HG02973 (cell line): ENCODE results near the gene RIPOR2.
A peak's percentile ranks its signal among the peaks of the same experiment; 100 is the strongest.

ENCODE experiments used
- ATAC-seq: cut with Tn5 transposase; IDR thresholded peaks from one replicate; pipeline ENCODE4 v1.9.1; 2021; ENCODE audit warnings: moderate library complexity; ENCODE audit not compliant: unreplicated experiment

Gene RIPOR2, protein sequence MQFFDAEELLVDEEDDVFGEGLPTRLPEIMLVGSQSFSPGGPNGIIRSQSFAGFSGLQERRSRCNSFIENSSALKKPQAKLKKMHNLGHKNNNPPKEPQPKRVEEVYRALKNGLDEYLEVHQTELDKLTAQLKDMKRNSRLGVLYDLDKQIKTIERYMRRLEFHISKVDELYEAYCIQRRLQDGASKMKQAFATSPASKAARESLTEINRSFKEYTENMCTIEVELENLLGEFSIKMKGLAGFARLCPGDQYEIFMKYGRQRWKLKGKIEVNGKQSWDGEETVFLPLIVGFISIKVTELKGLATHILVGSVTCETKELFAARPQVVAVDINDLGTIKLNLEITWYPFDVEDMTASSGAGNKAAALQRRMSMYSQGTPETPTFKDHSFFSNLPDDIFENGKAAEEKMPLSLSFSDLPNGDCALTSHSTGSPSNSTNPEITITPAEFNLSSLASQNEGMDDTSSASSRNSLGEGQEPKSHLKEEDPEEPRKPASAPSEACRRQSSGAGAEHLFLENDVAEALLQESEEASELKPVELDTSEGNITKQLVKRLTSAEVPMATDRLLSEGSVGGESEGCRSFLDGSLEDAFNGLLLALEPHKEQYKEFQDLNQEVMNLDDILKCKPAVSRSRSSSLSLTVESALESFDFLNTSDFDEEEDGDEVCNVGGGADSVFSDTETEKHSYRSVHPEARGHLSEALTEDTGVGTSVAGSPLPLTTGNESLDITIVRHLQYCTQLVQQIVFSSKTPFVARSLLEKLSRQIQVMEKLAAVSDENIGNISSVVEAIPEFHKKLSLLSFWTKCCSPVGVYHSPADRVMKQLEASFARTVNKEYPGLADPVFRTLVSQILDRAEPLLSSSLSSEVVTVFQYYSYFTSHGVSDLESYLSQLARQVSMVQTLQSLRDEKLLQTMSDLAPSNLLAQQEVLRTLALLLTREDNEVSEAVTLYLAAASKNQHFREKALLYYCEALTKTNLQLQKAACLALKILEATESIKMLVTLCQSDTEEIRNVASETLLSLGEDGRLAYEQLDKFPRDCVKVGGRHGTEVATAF

DNA sequence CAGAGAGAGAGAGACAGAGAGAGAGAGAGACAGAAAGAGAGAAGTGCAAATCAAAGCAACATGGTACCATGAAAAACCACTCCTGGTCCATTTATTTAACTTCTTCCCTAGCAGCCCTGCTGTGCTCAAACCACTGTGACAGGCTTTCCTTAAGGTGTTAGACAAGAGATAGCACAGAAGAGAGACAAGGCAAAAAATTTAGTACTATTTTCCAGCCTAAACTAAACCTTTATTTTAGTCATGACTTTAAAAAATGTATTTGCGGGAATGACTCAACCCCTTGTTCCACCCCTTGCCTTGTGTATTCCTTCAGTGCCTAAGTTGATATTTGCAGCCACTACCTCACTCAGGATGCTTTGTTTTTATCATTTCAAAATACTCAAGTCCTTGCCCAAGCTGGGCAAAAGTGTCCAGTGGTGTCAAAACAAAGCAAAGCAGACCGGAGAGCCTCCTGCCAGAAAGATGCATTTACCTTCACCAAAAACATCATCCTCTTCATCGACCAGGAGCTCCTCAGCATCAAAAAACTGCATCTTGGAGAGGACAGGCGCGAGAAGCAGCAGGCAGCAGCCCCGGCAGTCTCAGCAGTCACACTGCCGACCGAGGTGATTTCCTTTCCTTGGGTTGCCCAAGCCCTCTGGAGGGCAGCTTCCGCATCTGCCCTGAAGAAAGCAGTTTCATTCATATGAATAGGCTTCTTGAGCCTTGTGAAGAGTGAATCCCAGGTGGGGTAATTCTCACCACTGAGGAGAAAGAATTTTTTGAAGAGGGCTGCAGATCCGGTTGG lies at the start of gene RIPOR2:
RIPOR2 (minus strand) TSS at position 595 of the 787 bp plus-strand sequence; CDS start at position 533, 62 bp downstream.
- ATAC-seq: peak; percentile 27

DNA sequence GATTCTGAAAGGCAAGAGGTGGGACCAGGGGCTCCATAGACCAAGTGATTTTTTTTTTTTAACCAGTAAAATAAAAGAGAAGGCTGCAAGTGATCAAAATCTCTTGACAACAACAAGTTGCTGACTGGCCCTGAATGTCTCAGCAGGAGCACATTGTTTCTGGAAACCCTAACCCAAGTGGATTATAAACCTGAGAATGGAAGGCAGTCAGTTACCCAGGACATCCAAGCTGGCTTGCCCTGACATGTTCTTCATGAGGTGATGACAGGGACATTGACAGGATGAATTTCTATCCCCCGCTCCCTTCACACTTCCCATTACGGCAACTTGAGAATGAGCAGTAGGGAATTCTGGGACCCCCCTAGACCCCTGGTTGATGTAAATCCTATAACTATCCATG lies 49.6 kb upstream of the RIPOR2 start:
- no peak for ATAC-seq

DNA sequence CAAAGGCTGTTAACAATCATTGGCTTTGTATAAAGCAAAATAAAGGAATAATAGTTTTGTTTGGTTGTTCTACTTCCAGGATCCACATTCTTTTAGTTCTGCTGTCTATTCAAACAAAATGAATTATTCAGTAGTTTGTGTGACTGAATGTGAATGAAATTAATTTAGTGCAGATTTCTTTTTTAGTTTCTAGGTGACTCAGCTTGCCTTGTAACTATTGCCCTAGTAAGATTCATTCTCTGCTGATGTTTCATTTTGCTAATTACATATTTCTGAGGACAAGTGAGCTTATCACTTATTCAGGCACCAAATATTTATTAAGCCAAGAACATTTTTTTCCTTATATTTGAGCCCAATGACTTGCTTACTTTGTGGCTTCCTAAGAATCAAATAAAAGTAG lies 46.5 kb upstream of the RIPOR2 start:
- ATAC-seq: no peak

DNA sequence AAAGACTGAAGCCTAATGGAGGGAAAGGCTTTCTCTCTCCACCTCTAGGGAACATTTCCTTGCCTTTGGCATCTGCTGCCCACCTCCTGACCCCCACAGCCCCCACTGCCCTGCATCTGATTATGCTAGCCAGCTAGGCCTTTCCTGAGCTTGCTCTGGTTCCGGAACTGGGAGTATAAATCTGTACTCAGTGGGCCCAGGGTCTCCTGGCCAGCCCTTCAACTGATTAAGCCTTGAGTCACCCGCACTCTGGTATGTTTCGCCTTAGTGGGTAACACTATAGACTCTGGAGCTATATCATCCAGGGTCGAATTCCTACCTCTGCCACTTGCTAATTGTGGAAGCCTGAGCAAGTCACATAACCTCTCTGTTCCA lies 45.6 kb upstream of the RIPOR2 start:
- no peak for ATAC-seq

DNA sequence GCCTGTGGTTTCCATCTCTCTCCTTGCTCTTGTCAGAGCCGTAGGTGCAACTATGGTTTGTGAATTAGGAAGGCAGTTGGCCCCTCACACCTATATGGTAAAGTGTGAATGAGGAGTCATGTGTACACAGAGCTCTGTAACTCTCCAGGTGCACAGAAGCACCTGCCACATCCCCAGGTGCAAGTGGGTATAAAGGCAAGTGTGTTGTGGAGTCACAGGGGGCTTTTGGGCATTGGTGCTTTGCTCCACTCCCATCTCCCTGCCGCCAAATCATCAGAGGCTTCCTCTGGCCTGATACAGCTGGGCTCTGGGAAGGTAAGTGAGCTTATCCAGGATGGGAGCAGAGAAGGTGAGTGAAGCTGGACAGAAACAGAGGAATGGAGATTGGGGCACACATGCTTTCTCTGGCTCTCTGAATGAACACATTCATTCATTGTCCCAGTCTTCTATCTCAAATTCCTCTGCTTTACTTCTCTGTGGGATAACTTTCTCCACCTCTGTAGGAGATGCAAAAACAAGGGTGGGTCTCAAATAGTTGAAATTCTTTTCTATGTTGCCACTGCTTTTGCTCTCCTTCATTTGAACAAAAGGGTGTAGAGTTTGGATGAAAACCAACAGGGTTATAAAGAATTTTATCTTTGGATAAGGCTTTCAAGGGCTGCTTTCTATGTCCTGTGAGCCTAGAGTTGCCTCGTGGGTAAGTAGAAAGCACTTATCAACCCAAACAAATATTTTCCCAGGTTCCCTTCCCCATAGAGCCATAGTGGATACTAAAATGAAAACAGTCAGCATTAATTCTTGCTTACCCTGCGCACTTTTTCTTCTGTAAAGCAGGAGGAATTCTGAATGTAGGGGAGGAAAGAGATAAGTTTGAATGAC lies 45.0 kb upstream of the RIPOR2 start:
- no peak for ATAC-seq

DNA sequence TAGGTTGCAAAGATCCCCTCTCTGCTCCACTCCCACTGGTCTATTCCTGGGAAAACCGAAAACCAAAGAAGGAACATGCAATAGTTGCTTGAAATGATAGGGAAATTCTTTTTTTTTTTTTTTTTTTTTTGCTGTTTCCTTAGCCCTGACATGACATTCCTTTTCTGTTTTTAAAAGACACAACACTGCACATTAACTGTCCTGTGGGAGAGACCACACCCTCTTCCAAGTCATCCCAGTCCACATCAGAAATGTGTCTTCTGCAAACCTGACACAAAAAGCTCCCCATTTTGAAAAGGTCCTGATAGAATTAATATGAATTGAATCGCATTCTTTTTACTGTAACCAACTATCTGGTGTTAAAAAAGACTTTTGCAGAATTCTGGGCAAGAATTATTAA lies 43.4 kb upstream of the RIPOR2 start:
- ATAC-seq: no peak

DNA sequence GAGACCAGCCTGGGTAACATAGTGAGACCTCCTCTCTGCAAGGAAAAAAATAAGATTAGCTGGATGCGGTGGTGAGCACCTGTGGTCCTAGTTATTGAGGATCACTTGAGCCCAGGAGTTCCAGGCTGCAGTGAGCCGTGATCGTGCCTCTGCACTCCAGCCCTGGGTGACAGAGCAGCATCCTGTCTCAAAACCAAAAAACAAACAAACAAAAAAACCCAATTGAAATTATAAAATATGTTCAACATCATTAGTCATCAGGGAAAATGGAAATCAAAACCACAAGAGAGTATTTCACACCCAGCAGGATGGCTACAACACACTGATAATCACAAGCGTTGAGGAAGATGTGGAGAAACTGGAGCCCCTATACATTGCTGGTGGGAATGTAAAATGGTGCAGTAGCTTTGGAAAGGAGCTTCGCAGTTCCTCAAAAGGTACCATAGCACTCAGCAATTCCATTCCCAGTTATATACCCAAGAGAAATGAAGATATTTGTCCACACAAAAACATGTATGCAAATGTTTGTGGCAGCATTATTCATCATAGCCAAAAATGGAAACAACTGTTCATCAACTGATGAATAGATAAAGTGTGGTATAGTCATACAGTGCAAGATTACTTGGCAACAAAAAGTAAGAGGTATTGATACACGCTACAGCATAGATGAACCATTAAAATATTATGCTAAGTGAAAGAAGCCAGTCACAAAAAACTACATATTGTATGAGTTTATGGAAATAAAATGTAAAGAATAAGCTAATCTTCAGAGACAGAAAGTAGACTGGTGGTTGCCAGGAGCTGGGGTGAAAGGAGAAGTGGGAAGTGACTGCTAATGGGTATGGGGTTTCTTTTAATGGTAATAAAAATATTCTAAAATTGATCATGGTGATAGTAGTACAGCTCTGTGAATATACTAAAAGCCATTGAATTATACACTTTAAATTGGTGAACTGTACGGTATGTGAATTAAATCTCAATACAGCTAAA lies 38.7 kb upstream of the RIPOR2 start:
- ATAC-seq: peak; percentile 91

DNA sequence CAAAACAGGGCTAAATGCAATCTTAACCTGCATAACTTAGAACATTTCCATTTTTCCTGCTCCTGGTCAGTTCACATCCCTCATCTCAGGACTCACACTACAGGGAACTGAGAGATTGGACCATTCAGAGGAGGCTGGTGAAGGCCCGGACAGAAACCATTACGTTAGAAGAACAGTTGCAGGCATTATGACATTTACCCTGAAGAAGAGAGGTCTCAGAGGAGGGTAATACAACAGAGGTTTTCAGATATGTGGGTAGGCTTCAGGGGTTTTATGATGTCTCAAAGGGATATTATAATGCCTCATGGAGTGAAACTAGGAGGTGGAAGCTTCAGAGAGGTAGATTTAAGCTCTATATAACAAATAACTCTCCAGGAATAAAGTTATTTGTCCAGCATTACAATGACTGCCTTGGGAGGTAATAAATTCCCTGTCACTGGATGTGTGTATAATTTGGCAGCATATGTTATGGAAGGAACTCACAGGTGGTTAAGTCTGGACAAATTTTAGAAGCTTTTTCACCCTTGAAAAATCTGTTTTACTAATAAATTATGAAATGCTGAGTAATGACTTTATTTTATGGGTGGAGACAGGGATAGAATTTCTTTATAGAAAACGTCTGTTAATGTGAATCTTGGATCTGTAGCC lies 36.7 kb upstream of the RIPOR2 start:
- ATAC-seq: no peak

DNA sequence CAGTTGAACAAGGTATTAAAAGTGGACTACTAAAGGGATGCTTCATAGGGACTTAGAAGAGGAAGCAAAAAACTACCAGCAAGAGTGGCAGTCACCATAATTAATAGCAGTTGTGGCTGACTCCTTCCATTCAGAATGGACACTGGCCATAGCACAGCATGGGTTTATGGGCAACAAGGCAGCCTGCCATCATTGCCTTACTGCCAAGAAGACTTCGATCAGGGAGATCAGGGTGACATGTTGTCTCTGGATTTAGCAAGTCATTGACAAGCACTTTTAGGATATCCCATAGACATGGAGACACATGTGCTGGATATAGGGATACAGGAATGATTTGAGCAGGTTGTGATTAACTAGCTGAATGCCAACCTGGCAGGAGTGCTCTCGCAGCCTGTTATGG lies 35.3 kb upstream of the RIPOR2 start:
- ATAC-seq: no peak

DNA sequence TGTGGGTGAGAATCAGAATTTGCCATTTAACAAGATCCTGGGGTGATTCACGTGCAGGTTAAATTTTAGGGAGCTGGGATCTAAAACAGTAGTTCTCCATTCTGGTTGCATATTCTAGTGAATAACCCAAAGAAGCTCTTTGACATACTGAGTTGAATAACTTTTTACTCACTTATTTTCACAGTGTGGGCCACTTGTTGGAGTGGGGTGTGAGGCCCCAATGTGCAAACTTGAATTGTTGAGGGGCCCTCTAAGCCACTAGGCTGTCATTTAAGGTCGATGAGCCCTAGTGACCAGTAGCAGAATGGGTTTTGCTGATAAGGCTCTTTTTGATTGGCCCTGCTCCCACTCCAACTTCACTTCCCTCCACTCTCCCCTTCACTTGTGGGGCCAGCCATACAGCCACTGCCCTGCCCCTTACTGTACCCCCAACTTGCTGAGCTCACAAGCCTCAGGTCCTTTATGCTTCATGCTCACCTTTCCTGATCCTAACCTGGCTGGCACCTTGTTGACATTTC lies 33.6 kb upstream of the RIPOR2 start:
- no peak for ATAC-seq

DNA sequence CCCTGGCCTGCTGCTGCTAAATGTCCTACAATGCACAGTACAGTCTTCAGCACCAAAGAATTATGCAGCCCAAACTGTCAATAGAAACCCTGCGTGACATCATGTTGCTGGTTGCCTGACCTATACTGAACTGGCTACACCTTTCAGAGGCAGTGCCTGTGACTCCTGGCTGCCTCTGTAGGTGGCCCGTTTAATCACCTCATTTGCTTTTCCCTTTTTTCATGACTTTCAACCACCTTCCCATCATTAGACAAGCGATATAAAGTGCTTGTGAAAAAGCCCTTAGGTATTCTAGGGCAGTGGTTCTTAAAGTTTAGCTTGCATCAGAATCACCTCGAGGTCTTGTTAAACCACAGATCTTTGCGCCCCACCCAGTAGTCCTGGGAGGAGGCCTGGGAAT lies 33.0 kb upstream of the RIPOR2 start:
- ATAC-seq: no peak

DNA sequence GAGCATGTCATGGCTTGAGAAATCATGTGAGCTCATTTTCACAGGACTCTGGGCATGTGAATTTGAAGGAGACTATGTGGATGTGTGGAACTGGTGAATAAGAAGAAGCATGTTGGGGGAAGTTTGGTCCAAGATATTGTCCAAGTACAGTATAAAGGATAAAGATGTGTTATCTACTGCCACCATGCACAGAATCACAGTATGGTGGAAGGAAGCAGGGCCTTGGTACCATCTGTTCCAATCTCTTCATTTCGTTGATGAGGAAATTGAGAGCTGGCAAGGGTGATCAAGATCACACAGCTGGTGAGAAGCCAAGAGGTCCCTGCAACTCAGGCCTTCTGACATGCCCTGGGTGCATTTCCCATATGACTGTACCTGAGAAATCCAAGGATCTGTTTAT lies 31.5 kb upstream of the RIPOR2 start:
- no peak for ATAC-seq

DNA sequence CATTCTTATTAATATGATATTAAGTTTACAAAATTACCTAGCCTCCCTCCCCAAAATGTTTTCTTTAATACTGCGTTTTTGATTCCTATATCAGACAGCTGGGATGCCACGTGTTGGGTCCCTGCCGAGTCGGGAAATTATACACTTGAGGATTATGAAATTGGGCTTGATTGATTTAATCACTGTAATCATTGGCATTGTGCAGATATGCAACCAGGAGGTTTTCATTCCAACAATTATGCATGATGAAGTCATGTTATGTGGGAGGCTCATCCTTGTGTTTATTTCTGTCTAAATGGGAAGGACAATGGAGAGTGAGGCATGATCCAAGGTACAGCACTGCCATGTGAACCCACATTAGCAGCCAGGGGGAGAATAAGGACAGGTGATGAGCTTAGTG lies 30.6 kb upstream of the RIPOR2 start:
- ATAC-seq: no peak

DNA sequence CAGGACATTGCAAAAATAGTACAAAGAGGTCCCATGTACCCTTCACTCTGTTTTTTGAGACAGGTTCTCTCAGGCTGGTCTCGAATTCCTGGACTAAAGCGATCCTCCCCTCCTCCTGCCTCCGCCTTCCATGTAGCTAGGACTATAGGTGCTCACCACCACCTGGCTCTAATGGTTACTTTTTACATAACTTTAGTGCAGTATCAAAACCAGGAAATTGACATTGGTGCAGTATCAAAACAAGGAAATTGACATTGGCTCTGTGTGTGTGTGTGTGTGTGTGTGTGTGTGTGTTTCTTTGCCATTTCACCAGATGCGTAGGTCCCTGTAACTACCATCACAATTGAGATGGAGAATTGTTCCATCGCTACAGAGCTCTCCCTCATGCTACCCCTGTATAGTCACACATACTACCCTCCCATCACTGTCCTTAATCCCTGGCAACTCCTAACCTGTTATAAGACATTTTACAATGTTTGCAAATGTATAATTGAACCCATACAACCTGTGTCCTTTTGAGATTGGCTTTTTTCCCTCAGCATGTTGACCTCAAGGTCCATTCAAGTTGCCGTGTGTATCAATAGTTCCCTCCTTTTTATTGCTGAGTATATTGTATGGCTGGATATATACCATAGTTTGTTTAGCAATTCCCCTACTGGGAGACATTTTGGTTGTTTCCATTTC lies 28.3 kb upstream of the RIPOR2 start:
- no peak for ATAC-seq

DNA sequence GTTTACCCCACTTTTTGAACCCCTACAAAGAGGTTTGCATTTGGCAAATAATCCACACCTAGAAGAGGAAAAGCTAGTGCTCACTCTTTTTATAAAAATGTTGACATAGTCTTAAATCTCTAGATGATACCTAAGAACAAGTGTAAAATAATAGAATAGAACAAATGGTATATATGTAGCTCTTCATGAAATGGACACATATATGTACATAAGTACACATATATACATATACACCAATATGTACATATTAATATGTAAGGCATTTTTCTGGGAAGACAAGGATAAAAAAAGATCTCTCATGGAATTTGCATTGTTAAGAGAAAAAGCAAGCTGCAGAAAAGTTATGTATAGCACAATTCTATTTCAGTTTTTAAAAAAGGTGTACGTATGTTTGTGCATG lies 27.6 kb upstream of the RIPOR2 start:
- ATAC-seq: no peak

DNA sequence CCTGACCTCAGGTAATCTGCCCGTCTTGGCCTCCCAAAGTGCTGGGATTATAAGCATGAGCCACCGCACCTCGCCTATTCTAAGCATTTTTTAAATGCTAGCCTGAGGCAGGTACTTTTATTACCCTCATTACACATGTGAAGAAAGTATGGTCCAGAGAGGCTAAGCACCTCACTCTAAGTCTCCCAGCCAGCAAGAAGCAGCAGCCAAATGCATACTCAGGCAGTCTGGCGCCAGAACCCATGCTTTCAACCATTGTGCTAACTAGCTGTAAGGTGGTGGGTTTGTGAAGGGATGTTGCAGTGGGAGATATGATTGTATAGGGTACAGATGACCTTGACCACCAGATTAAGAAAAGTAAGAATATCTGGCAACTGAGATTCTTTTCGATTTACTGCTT lies 26.1 kb upstream of the RIPOR2 start:
- ATAC-seq: no peak

DNA sequence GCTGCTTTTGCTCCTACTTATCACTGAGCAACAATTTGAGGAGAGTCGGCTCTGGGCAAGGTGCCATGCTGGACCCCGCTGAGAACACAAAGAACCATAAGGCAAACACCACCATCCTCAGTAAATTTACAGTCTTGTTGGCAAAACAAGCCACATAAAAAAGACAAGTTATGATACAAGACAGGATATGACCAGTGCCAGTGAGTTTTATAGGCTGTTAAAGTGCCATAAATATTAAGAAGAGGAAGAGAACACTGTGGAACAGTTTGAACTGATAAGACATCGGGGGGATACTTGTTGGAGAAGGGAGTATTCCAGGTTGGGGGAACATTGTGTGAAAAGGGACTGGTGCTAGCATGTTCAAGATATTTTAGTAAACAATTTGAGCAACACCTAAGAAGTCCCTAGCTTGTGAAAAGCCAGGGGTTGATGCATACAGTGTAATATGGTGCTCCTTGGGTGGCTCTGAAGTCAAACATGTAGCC lies 25.3 kb upstream of the RIPOR2 start:
- no peak for ATAC-seq
